LNCAP (cell line): ENCODE measurements around the gene SLC7A5.

Experiments used
- TF ChIP-seq, protein P1 (sequence below): fragments of 450-650 bp; IDR thresholded peaks from 2 replicates; pipeline ENCODE4 v1.5.1; 2017; ENCODE audit warnings: mild to moderate bottlenecking

SLC7A5 gene

GRCh38 chr16:87791295-87792204 lies 77.8 kb downstream of the SLC7A5 start:
- TF ChIP-seq, protein P1, sequence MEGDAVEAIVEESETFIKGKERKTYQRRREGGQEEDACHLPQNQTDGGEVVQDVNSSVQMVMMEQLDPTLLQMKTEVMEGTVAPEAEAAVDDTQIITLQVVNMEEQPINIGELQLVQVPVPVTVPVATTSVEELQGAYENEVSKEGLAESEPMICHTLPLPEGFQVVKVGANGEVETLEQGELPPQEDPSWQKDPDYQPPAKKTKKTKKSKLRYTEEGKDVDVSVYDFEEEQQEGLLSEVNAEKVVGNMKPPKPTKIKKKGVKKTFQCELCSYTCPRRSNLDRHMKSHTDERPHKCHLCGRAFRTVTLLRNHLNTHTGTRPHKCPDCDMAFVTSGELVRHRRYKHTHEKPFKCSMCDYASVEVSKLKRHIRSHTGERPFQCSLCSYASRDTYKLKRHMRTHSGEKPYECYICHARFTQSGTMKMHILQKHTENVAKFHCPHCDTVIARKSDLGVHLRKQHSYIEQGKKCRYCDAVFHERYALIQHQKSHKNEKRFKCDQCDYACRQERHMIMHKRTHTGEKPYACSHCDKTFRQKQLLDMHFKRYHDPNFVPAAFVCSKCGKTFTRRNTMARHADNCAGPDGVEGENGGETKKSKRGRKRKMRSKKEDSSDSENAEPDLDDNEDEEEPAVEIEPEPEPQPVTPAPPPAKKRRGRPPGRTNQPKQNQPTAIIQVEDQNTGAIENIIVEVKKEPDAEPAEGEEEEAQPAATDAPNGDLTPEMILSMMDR, result no peak

GRCh38 chr16:87790292-87791100 lies 78.8 kb downstream of the SLC7A5 start:
- TF ChIP-seq, protein P1, result no peak

GRCh38 chr16:87789437-87790291 lies 79.6 kb downstream of the SLC7A5 start:
- TF ChIP-seq, protein P1, result no peak

DNA sequence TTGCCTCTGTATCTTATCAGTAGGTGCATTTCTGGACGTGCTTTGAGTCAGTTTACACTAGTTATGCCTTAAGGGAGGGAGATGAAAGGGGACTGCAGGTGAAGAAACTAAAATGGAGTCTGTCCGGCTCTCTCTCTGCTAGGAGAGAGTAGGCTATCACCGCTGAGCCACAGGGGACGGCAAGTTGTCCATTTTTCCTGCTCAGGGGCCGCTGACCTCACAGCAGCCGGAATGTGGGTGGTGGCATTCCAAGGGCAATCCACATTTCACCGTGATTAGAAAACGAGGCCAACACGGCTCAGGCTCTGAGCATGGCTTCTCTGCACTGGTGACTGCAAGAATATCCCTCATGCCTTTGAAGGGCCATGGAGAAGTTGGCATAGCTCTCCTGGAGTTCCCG lies 84.5 kb downstream of the SLC7A5 start:
- TF ChIP-seq, protein P1, result no peak

GRCh38 chr16:87782033-87782432 lies 87.3 kb downstream of the SLC7A5 start:
- TF ChIP-seq, protein P1, result no peak

- TF ChIP-seq, protein P1, result no peak
Observed at GRCh38 chr16:87780385-87780989, 88.8 kb downstream of the SLC7A5 start.
